Measurements from ENCODE around the gene NFIL3.

The NFIL3 gene

DNA sequence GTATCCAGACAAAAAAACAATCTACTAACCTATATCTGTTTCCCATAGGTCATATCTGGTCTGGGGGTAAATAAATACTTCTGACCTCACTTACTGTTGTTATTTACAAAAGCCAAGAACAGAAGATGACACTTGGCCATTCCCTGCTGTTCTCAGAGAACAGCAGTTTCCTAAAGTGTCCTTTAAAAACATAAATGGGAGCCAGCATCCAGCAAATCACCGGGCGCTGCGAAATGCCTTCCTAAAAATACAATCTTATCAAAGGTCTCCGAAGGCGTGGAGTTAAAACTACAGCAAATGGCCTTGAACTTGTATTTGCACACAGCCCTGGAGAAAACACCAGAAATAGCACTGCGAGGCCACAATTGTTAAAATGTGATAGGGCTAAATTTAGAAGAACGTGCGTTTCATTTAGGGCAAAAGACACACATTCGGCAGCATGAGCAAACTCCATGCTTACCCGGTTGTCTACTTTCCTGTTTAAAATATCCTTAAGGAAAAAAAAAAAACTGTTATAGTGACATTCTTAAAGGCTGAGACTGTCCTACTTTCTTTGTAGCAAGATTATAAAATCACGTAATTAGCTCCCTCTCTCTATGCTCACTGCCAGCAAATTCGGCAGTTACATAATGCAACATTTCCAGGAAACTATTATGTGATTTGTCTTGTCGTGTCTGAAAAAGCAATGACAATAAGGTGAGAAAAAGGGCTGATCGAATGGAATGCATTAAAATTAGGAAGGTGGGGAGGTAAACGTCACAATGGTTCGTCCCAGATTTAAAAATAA is 1.5 kb downstream of the NFIL3 start:
- DNase-seq (ENCODE audit: low read depth), result no peak

DNA sequence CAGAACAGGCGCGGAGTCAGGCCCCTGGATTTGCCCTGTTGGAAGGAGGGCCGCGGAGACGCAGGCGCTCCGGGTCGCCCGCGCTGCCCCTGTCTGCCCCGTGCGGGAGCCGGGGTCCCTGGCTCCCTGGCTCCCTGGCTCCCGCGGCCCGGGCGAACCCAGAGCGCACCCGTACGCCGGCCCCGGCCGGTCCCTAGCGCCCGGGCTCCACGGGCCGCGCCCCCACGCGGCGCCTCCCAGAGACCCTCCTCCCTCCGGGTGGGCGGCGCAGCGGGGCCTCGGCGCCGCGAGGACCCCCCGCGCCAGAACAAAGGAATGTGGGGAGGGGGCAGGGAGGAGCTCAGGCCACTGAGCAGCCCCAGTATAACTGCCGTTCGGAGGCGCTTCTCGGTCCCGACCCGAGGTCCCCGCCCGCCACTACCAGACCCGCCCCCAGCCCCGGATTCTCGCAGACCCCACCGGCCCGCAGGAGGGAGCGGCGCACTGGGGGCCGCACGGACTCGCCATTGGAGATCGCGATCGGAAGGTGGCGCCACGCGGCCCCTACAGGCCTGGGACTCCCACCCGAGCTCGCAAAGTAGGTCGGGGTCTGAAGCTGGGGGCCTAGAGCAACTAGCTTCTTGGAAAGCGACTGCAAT is 2.4 kb downstream of the NFIL3 start:
- DNase-seq (ENCODE audit: low read depth), result peak; percentile 29

GRCh38 chr9:91420501-91421127 is 3.0 kb downstream of the NFIL3 start:
- DNase-seq (ENCODE audit: low read depth), result no peak

GRCh38 chr9:91419222-91420191 is 4.1 kb downstream of the NFIL3 start:
- peak; percentile 42 for DNase-seq (ENCODE audit: low read depth)

DNA sequence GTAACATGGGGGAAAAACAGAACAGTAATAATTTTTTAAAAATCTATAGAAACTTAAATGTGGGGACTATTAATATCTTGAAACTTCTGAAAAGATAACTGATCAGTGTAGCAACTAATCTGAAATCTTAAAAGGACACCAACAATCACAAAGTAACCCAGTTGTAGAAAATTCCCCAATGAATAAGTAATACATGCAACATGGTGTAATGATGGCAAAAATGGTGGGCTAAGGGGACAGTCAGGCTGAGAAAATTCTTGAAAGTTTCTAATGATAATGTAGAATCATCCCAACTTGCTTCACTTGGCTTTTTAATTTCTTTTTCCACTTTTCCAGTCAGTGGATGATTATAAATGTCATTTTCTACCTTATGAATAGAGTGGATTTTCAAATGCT is 5.4 kb downstream of the NFIL3 start:
- no peak for DNase-seq (ENCODE audit: low read depth)

DNA sequence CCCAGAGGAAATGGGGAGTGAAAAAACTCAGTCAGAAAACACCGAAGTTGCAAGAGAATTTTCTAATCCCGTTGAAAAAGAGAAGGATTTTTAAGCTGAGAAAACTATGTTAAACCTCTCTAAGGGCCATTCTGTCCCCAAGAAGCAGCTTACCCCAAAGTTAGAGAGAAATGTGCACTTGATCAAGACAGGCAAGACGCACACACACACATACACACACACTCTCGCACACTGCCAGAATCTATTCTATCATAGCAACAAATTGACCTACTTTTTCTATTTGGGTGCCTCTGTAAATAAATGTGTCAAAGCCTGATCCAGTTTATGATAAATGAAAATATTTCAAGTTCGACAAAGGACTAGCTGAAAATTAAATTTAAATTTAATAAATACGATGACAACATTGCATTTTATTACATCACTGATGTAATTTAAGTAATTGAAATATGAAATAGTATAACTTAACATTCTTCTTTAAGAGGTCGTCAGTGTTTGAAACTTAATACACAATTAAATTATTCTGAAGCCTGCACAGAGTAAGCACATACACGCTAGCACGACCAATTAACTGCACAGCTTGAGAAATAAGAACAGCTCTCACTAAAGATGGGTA is 5.9 kb downstream of the NFIL3 start:
- no peak for DNase-seq (ENCODE audit: low read depth)

GRCh38 chr9:91416096-91416712 is 7.4 kb downstream of the NFIL3 start:
- no peak for DNase-seq (ENCODE audit: low read depth)

DNA sequence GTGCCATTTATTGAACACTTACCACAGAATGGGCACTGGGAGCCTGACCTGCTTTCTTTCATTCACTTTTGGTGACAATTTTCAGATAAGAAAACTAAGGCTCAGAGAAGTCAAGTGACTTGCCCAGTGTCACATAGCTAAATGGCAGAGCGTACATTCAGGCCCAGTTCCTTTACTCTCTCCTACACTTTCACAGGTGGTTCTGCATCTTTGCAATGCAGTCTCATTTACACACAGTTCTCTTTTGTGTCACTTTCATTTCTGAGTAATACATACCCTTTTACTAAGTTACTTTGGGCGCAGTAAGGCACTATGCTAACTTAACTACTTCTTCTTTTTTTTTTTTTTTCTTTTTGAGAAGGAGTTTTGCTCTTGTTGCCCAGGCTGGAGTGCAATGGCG is 8.3 kb downstream of the NFIL3 start:
- DNase-seq (ENCODE audit: low read depth), result no peak

DNA sequence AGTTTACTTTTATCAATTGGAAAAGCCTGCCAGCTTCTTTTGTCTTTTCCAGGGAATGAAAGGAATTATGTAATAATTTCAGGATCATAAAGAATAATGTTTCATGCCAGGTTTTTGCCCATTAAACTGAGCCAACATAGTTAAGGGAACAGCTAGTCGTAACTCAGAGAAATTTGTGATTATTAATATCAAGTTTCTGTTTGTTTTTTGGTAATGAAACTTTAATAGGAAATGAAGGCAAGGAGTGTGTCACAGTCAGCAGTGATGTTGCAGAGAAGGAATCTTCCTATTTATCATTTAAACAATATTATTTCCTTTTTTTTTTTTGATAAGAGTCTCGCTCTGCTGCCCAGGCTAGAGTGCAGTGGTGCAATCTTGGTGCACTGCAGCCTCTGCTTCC is 10.7 kb downstream of the NFIL3 start:
- DNase-seq (ENCODE audit: low read depth), result no peak

DNA sequence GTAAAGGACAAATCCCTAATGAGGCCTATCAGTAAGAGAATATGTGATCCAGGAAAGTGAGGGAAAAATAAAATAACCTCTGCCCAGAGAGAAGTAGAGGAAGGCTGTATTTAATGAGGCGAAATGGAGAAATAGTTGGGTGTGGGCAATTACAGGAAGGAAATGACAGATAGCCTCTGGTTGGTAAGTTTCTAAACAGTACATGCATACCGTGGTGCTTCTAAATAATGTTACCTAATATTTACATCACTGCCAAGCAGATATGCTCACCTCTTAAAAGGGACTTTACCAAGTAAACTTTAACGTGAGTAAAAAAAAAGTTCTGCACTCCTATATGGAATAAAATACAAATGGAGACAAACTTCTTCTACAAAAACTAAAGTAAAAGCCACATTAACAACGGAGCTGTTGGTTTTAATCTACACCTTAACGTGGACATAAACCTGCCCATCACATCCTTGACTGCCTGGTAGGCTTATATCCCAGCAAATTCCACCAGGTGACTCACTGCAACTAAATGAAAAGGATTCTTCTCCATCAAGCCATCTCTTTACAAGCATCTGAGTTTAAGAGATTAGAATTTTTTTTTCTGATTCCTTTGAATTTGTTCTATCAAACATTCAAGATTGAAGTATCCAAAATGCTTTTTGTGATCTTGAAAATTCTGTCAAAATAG is 12.4 kb downstream of the NFIL3 start:
- no peak for DNase-seq (ENCODE audit: low read depth)

GRCh38 chr9:91410161-91410560 is 13.5 kb downstream of the NFIL3 start:
- DNase-seq (ENCODE audit: low read depth), result no peak

DNA sequence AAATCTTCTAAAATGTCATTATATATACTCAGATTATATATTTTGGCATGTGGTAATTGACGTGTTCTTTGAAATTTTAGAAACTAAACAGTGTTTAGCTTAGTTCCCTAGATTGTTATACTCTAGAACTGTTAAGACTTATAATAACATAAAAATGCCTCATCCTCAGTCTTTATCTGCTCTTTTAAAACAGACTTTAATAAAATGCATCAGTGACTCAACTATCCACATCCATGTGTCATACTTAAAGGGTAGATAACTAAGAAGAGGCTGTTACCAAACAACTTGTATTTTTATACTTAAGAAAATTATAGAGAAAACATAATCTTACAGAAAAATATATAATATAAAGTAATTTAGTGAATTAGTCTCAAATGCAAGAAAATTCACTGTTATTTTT is 15.2 kb downstream of the NFIL3 start:
- no peak for DNase-seq (ENCODE audit: low read depth)

GRCh38 chr9:91407580-91408318 is 15.9 kb downstream of the NFIL3 start:
- DNase-seq (ENCODE audit: low read depth), result no peak

- no peak for DNase-seq (ENCODE audit: low read depth)
These were observed 18.1 kb downstream of the NFIL3 start for GRCh38 chr9:91405343-91406077.

DNA sequence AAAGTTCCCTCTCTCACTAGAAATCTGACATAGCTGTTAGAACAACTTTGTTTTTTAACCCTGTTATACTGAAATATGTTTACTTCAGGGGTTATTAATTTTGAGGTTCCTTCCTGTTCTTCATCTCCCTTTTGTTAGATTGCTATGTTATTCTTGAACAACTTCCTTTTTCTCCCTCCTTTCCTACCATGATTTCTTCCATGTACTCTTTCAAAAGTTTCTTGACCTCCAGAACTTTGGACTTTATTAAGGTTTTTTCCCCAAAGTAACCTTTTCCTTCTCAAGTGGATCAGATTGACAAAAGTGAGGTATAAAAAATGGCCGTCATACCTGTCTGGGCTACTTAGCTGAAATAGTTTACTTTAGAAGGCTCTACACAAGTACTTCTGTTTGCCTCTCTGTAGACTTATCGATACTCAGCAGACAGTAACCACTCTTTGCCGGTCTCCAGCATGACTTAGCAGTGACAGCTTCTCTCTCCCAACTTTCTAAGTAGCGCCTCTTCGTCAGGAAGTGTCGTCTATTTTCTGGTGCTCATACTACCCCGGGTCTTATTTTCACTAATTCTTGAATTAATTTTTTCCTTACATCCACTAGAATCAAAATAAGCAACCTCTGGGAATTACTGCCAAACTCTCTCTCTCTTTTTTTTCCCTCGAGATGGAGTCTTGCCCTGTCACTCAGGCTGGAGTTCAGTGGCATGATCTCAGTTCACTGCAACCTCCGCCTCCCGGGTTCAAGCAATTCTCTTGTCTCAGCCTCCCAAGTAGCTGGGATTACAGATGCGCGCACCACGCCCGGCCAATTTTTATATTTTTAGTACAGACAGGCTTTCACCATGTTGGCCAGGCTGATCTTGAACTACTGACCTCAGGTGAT is 19.7 kb downstream of the NFIL3 start:
- no peak for DNase-seq (ENCODE audit: low read depth)

DNA sequence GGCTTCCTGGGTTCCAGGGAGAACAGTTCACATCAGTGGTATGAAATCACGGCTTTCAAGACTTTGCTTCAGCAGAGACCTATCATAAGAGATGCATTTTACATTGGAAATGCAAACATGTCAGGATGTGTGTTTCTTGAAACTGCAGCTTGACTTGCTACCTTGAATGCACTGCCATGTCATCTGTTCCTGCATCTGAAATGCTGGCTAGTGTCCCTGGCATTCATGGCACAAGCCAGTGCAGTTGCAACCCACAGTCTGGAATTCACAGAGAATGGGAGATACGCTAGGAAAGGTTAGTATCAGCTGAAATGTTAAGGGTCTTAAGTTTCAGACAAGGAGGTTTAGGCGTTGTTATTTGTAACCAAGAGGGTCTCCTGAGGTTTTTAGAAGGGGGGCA is 24.7 kb downstream of the NFIL3 start:
- no peak for DNase-seq (ENCODE audit: low read depth)

DNA sequence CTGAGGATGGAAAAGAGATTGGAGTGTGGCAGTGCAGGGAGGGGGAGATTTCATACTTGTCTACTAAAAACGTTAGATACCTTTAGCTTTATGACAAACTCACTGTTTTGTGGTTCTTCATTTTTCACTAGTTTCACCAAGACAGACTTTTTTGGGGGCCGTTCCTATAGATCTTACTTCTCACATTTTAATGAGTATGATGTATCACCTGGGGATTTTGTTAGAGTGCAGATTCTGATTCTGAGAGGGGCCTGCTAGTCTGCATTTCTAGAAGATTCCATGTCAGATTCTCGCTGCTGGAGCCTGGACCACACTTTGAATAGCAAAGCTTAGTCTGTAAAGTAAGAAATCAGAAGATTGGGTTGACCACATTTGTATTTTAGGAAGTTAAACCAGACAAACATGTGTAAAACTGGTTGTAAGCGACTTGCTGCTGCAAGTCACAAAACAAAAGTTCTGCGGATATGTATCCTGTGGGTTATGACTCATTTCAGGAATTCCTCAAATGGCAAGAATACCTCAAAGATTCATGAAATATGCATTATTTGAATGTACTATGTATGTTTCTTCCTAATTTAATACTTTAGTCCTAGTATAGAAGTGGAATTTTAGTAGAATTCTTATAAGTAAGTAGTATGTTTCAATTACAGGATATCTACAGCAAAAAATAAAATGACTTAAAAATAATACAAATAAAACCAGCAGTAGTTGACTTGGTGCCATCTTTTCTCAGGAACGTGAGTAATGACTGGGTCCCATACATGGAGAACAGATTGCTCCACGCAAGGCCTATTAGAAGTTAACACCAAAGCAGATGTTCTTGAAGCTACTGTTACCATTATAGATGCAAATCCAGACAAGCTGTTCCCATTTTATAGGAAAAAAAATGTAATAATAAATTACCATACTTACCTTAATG is 27.8 kb downstream of the NFIL3 start:
- DNase-seq (ENCODE audit: low read depth), result no peak
